HEK293 (cell line): ENCODE measurements around the gene NAV2.

Experiments used
- CTCF ChIA-PET: fragments of 350-600 bp; formaldehyde crosslinking; extraction: SDS; loops from one replicate; lab custom pipeline; 2021; ENCODE audit warnings: antibody characterized with exemption; lab: Yijun Ruan, JAX
- POLR2A ChIA-PET: fragments of 300-600 bp; formaldehyde crosslinking; extraction: SDS; loops from one replicate; lab custom pipeline; 2020; ENCODE audit warnings: antibody characterized with exemption, inconsistent platforms; lab: Yijun Ruan, JAX
- H3K27ac ChIP-seq: fragments of 200-500 bp; sonication (Bioruptor generic); 2 replicates; pipeline ENCODE4 v1.5.1; 2014; ENCODE audit warnings: low read depth, low read length, control low read depth, inconsistent platforms; ENCODE audit errors: extremely low read depth
- H3K36me3 ChIP-seq, 2 experiments: fragments of 200-500 bp in 1 of 2; sonication (Bioruptor generic) in 1 of 2; 1 replicate in 1 of 2; 2 replicates in 1 of 2; pipeline ENCODE4 v1.5.1; 2014 to 2017; ENCODE audit warnings: inconsistent platforms in 2 of 2, low read length in 2 of 2; ENCODE audit not compliant: control insufficient read depth in 2 of 2, insufficient read depth in 1 of 2
- H3K4me1 ChIP-seq: fragments of 200-500 bp; sonication (Bioruptor generic); 2 replicates; pipeline ENCODE4 v1.5.1; 2014; ENCODE audit warnings: mild to moderate bottlenecking, low read length, inconsistent platforms; ENCODE audit not compliant: control insufficient read depth, insufficient read depth
- H3K4me3 ChIP-seq: 2 replicates; pipeline ENCODE4 v1.5.1; 2011; ENCODE audit warnings: low read depth, mild to moderate bottlenecking, control low read depth, low read length, moderate library complexity
- H3K9me3 ChIP-seq: fragments of 200-500 bp; sonication (Bioruptor generic); 2 replicates; pipeline ENCODE4 v1.5.1; 2014; ENCODE audit warnings: low read depth, low read length, inconsistent platforms; ENCODE audit not compliant: control insufficient read depth, insufficient read depth
- INSM2 ChIP-seq: fragments of 450-650 bp; formaldehyde crosslinking; IDR thresholded peaks from 2 replicates; pipeline ENCODE4 v1.5.1; 2016; ENCODE audit warnings: missing biosample characterization, missing genetic modification characterization
- TCF7L2 ChIP-seq: IDR thresholded peaks from 2 replicates; pipeline ENCODE4 v1.6.1; 2011; ENCODE audit warnings: low read depth, mild to moderate bottlenecking, inconsistent platforms, low read length, moderate library complexity, borderline replicate concordance
- TSHZ1 ChIP-seq: fragments of 450-650 bp; formaldehyde crosslinking; IDR thresholded peaks from 2 replicates; pipeline ENCODE4 v1.5.1; 2016; ENCODE audit warnings: missing biosample characterization, missing genetic modification characterization, borderline replicate concordance
- ZFP69B ChIP-seq: fragments of 450-650 bp; formaldehyde crosslinking; IDR thresholded peaks from 2 replicates; pipeline ENCODE4 v1.5.1; 2016; ENCODE audit warnings: missing biosample characterization, missing genetic modification characterization
- ZNF140 ChIP-seq: fragments of 450-650 bp; formaldehyde crosslinking; IDR thresholded peaks from 2 replicates; pipeline ENCODE4 v1.5.1; 2016; ENCODE audit warnings: missing biosample characterization, missing genetic modification characterization
- ZNF174 ChIP-seq: fragments of 450-650 bp; formaldehyde crosslinking; IDR thresholded peaks from 2 replicates; pipeline ENCODE4 v1.5.0; 2017; ENCODE audit warnings: missing biosample characterization, mild to moderate bottlenecking, missing genetic modification characterization
- ZNF2 ChIP-seq: fragments of 450-650 bp; formaldehyde crosslinking; IDR thresholded peaks from 2 replicates; pipeline ENCODE4 v1.5.1; 2016; ENCODE audit warnings: missing biosample characterization, missing genetic modification characterization
- ZNF221 ChIP-seq: fragments of 450-650 bp; formaldehyde crosslinking; IDR thresholded peaks from 2 replicates; pipeline ENCODE4 v1.5.1; 2017; ENCODE audit warnings: missing biosample characterization, missing genetic modification characterization, borderline replicate concordance
- ZNF335 ChIP-seq: fragments of 450-650 bp; formaldehyde crosslinking; conservative IDR thresholded peaks from 2 replicates; pipeline ENCODE4 v1.5.1; 2016; ENCODE audit warnings: missing biosample characterization, missing genetic modification characterization
- ZNF394 ChIP-seq: fragments of 450-650 bp; formaldehyde crosslinking; IDR thresholded peaks from 2 replicates; pipeline ENCODE4 v1.5.1; 2016; ENCODE audit warnings: missing biosample characterization, missing genetic modification characterization, mild to moderate bottlenecking, moderate library complexity, borderline replicate concordance
- ZNF510 ChIP-seq: fragments of 450-650 bp; formaldehyde crosslinking; IDR thresholded peaks from 2 replicates; pipeline ENCODE4 v1.5.1; 2018; ENCODE audit warnings: mild to moderate bottlenecking, missing genetic modification characterization, missing biosample characterization; ENCODE audit not compliant: insufficient replicate concordance
- ZNF707 ChIP-seq: fragments of 450-650 bp; formaldehyde crosslinking; IDR thresholded peaks from 2 replicates; pipeline ENCODE4 v1.5.1; 2016; ENCODE audit warnings: missing biosample characterization, missing genetic modification characterization
- ZNF76 ChIP-seq: fragments of 450-650 bp; formaldehyde crosslinking; IDR thresholded peaks from 2 replicates; pipeline ENCODE4; 2016; ENCODE audit warnings: low read depth, missing biosample characterization, missing genetic modification characterization, borderline replicate concordance
- ZNF777 ChIP-seq: fragments of 450-650 bp; formaldehyde crosslinking; IDR thresholded peaks from 2 replicates; pipeline ENCODE4 v1.5.1; 2017; ENCODE audit warnings: missing biosample characterization, missing genetic modification characterization, borderline replicate concordance
- TF ChIP-seq, protein P1 (sequence below): fragments of 450-650 bp; formaldehyde crosslinking; IDR thresholded peaks from 2 replicates; pipeline ENCODE4 v1.5.1; 2016; ENCODE audit warnings: missing biosample characterization, missing genetic modification characterization

NAV2 gene

GRCh38 chr11:19995145-19995544 is 282.5 kb downstream of the NAV2 start (continued):
- TF ChIP-seq ZFP69B (peak; percentile 33; the same call in 1 of the 2 replicates), INSM2 (tag by site-specific recombination) (peak; percentile 21; the same call in 1 of the 2 replicates), ZNF335 (tag by site-specific recombination) (peak; percentile 51), ZNF707 (tag by site-specific recombination) (peak; percentile 73; the same call in 1 of the 2 replicates)
- TF ChIP-seq, protein P1, sequence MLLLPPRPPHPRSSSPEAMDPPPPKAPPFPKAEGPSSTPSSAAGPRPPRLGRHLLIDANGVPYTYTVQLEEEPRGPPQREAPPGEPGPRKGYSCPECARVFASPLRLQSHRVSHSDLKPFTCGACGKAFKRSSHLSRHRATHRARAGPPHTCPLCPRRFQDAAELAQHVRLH (tag by site-specific recombination) = no peak
- TF ChIP-seq, all 188 proteins: peak for 10

GRCh38 chr11:19996571-19996970 is 283.9 kb downstream of the NAV2 start:
- POLR2A ChIA-PET = no interaction called here

DNA sequence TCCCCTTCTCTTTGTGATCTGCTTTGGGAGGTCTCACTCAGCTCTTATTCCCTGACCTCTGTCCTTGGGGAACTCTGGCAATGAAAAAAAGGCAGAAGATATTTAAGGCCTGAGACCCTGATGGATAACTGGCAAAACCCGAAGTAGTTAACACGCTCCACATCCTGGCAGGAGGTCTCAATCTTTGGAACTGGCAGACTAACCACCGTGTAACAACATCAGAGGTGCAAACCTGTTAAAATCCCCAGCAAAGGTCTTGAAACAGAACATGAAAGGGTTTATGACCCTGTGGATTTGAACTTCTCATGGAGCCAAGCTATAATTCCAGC is 287.3 kb downstream of the NAV2 start:
- H3K27ac ChIP-seq = peak overlapping the region; percentile 25
- ChIA-PET POLR2A (no interaction called here), CTCF (no interaction called here)
- no peak for TF ChIP-seq ZNF174 (tag by site-specific recombination)
- TF ChIP-seq ZNF140 (tag by site-specific recombination) = no peak
- peak; percentile 61; the same call in 1 of the 2 replicates for TF ChIP-seq TCF7L2
- no peak for TF ChIP-seq ZNF394 (tag by site-specific recombination)
- no peaks in the 10 kb centered on the region for H3K36me3 ChIP-seq
- no peak overlapping the region for H3K4me3 ChIP-seq
- H3K4me1 ChIP-seq = peaks cover 8% of the 10 kb centered on the region; the same call in 1 of the 2 replicates
- H3K9me3 ChIP-seq = no peaks in the 10 kb centered on the region

More at GRCh38 chr11:19996571-19996970, 283.9 kb downstream of the NAV2 start:
- no peak for TF ChIP-seq TSHZ1
- TF ChIP-seq ZNF2 (tag by site-specific recombination) = no peak
- TF ChIP-seq ZNF777 = no peak
- TF ChIP-seq ZNF76 = no peak
- TF ChIP-seq ZNF510 (tag by site-specific recombination) = no peak
- no peak for TF ChIP-seq ZNF221 (tag by site-specific recombination)
- no peaks in the 10 kb centered on the region for H3K9me3 ChIP-seq
- CTCF ChIA-PET = interaction anchor here (0.6 to 1.1 kb wide), 3 partner anchors 43 to 303 kb away, joined by 3 read pairs; no protein-coding TSS in a partner anchor
- H3K4me1 ChIP-seq = peaks cover 4% of the 10 kb centered on the region; the same call in 1 of the 2 replicates
- no peak overlapping the region for H3K27ac ChIP-seq
- no peak overlapping the region for H3K4me3 ChIP-seq
- H3K36me3 ChIP-seq = no peaks in the 10 kb centered on the region
